CD4-positive, alpha-beta T cell treated with Interleukin-4 for 1 hour (primary cell): ENCODE measurements around the gene HEY2.
"Not testable (repeated sequence)": the region's sequence is repeated elsewhere in the genome, so short reads cannot be mapped to it uniquely, and the experiment has no call there.

Experiments
- DNase-seq, 2 donors: peaks; one replicate each; pipeline ENCODE4 v3.0.0-alpha.2; 2020 to 2022

Gene HEY2

GRCh38 chr6:125773387-125774341 is 24.2 kb downstream of the HEY2 start:
- DNase-seq: no peak

GRCh38 chr6:125776107-125776826 is 26.8 kb downstream of the HEY2 start:
- DNase-seq: not testable (repeated sequence)

GRCh38 chr6:125779924-125780539 is 30.6 kb downstream of the HEY2 start:
- DNase-seq: peak; percentile 91 to 97

GRCh38 chr6:125780540-125781313 is 31.3 kb downstream of the HEY2 start:
- DNase-seq: peak; percentile 61 to 86

GRCh38 chr6:125781314-125781868 is 32.0 kb downstream of the HEY2 start:
- peak in 1 of 2 donors; percentile 61 for DNase-seq

GRCh38 chr6:125784365-125784764 is 34.9 kb downstream of the HEY2 start:
- DNase-seq: no peak

GRCh38 chr6:125787791-125788190 is 38.4 kb downstream of the HEY2 start:
- no peak for DNase-seq

GRCh38 chr6:125789167-125789566 is 39.7 kb downstream of the HEY2 start:
- peak in 1 of 2 donors; percentile 28 for DNase-seq

GRCh38 chr6:125789576-125790357 is 40.3 kb downstream of the HEY2 start:
- DNase-seq: peak; percentile 17 to 37

- peak; percentile 78 to 83 for DNase-seq
These were observed 41.1 kb downstream of the HEY2 start, which contains the start of gene NCOA7 for GRCh38 chr6:125790358-125791150. TSS of gene NCOA7 (plus strand) at chr6:125790960. CDS start at chr6:125815355, 24,395 bp downstream.

- peak; percentile 58 to 70 for DNase-seq
These were observed 41.9 kb downstream of the HEY2 start for GRCh38 chr6:125791151-125791819.

- no peak for DNase-seq
These were observed 42.4 kb downstream of the HEY2 start for GRCh38 chr6:125791820-125792165.

GRCh38 chr6:125792172-125792571 is 42.7 kb downstream of the HEY2 start:
- DNase-seq: no peak

GRCh38 chr6:125792680-125793079 is 43.2 kb downstream of the HEY2 start:
- DNase-seq: no peak

GRCh38 chr6:125793280-125793679 is 43.8 kb downstream of the HEY2 start:
- DNase-seq: no peak

- DNase-seq: peak in 1 of 2 donors; percentile 45
These were observed 44.4 kb downstream of the HEY2 start for GRCh38 chr6:125793863-125794262.

- DNase-seq: no peak
These were observed 45.1 kb downstream of the HEY2 start for GRCh38 chr6:125794342-125795137.

GRCh38 chr6:125795301-125795700 is 45.9 kb downstream of the HEY2 start:
- DNase-seq: no peak
